DMS153 treated with DMSO at 0.1 percent for 48 hours (cell line): Measurements from ENCODE around the gene ASCL5.
A peak's percentile ranks its signal among the peaks of the same experiment; 100 is the strongest.

Experiments
- DNase-seq: peaks from one replicate; lab custom pipeline; 2025; ENCODE audit not compliant: unreplicated experiment; lab: John Stamatoyannopoulos, UW

Gene ASCL5

GRCh38 chr1:201088395-201088794 is 38.6 kb downstream of the ASCL5 start:
- no peak for DNase-seq

- DNase-seq: peak; percentile 53
Observed at GRCh38 chr1:201085902-201086735, 40.9 kb downstream of the ASCL5 start.

GRCh38 chr1:201084295-201084694 is 42.7 kb downstream of the ASCL5 start:
- peak; percentile 51 for DNase-seq

GRCh38 chr1:201083741-201084140 is 43.2 kb downstream of the ASCL5 start:
- DNase-seq: no peak

- DNase-seq: no peak
Observed at GRCh38 chr1:201080135-201080534, 46.8 kb downstream of the ASCL5 start.

- no peak for DNase-seq
Observed at GRCh38 chr1:201077736-201078135, 49.2 kb downstream of the ASCL5 start.

GRCh38 chr1:201077116-201077515 is 49.9 kb downstream of the ASCL5 start:
- no peak for DNase-seq

- no peak for DNase-seq
Observed at GRCh38 chr1:201076092-201076491, 50.9 kb downstream of the ASCL5 start.

- DNase-seq: no peak
Observed at GRCh38 chr1:201074018-201074417, 53.0 kb downstream of the ASCL5 start.

GRCh38 chr1:201072922-201073321 is 54.1 kb downstream of the ASCL5 start:
- DNase-seq: no peak

- DNase-seq: no peak
Observed at GRCh38 chr1:201072149-201072548, 54.8 kb downstream of the ASCL5 start.

- DNase-seq: no peak
Observed at GRCh38 chr1:201069636-201070035, 57.3 kb downstream of the ASCL5 start.

- DNase-seq: no peak
Observed at GRCh38 chr1:201068976-201069375, 58.0 kb downstream of the ASCL5 start.

GRCh38 chr1:201066986-201067385 is 60.0 kb downstream of the ASCL5 start:
- DNase-seq: no peak

- DNase-seq: no peak
Observed at GRCh38 chr1:201065686-201066085, 61.3 kb downstream of the ASCL5 start.

- DNase-seq: no peak
Observed at GRCh38 chr1:201064806-201065205, 62.2 kb downstream of the ASCL5 start.
